ENCODE data around the gene CD84. TPM values are rescaled to one million over a fixed set of nuclear protein-coding genes. Genes with fewer than 3 reads are reported as not detected.
A peak's percentile ranks its signal among the peaks of the same experiment; 100 is the strongest.

The CD84 gene
- polyA plus RNA-seq, 3 donors = 14.5 to 33.5 (median 31.8) TPM

DNA sequence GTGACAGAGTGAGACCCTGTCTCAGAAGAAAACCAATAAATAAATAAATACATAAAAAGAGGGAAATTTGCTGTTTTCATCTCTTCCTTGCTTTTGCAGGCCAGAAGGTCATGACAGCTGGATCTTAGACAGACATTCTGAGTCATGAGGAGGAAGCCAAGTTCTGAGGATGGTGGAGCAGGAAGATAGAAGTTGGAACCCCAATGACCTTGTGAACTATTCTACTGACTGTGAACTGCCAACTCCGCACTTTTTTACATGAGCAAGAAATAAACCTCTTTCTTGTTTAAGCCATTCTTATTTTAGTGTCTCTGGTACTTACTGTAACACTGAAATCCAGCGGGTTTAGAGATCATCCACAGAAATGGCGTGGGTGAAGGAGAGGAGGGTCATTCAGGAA lies 8.5 kb downstream of the CD84 start:
- Mint-ChIP-seq H3K4me1 (peaks cover 89% of the 10 kb centered on the region), H3K27me3 (ENCODE audit: low read depth in 3 of 3) (no peaks in the 10 kb centered on the region), H3K36me3 (peaks cover 24 to 36% of the 10 kb centered on the region in 2 donors), H3K27ac (peak overlapping the region; percentile 21 to 92 (median 64)), H3K4me3 (peak overlapping the region in 1 of 2 donors; percentile 20), H3K9me3 (peaks cover 0 to 6% (median 2%) of the 10 kb centered on the region in 7 donors)
- WGBS (ENCODE audit: insufficient coverage) = 92% methylated on average over 2 of the region's 3 CpGs
- no peaks in the 10 kb centered on the region for H3K36me3 ChIP-seq (replicated peaks in 1 of 2; ENCODE audit: control insufficient read depth in 1 of 2, insufficient read depth in 2 of 2, low read length in 2 of 2)
- H2AFZ ChIP-seq (ENCODE audit: insufficient read depth, low read depth, low read length, poor library complexity, severe bottlenecking) = no peak overlapping the region
- intact Hi-C loops (cut with micrococcal nuclease) = no loop called here
- TF ChIP-seq, protein P1, sequence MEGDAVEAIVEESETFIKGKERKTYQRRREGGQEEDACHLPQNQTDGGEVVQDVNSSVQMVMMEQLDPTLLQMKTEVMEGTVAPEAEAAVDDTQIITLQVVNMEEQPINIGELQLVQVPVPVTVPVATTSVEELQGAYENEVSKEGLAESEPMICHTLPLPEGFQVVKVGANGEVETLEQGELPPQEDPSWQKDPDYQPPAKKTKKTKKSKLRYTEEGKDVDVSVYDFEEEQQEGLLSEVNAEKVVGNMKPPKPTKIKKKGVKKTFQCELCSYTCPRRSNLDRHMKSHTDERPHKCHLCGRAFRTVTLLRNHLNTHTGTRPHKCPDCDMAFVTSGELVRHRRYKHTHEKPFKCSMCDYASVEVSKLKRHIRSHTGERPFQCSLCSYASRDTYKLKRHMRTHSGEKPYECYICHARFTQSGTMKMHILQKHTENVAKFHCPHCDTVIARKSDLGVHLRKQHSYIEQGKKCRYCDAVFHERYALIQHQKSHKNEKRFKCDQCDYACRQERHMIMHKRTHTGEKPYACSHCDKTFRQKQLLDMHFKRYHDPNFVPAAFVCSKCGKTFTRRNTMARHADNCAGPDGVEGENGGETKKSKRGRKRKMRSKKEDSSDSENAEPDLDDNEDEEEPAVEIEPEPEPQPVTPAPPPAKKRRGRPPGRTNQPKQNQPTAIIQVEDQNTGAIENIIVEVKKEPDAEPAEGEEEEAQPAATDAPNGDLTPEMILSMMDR (IDR thresholded peaks at IDR 0.05) = no peak
- peak; percentile 62 to 71 (median 65) for DNase-seq
- H3K27ac ChIP-seq (ENCODE audit: low read depth in 1 of 2, low read length in 2 of 2) = peak overlapping the region; percentile 34 to 69
- peak overlapping the region in 1 of 3 experiments; percentile 38 for H3K4me3 ChIP-seq (replicated peaks in 1 of 3; ENCODE audit: low read depth in 2 of 3, low read length in 3 of 3)
- H3K79me2 ChIP-seq (ENCODE audit: insufficient read depth, low read length) = peaks cover 94% of the 10 kb centered on the region
- H3K4me1 ChIP-seq (ENCODE audit: control insufficient read depth in 1 of 2, insufficient read depth in 2 of 2, low read length in 2 of 2) = peaks cover 85 to 100% of the 10 kb centered on the region in 2 donors
- no peaks in the 10 kb centered on the region for H4K20me1 ChIP-seq (ENCODE audit: insufficient read depth, low read length)
- no peaks in the 10 kb centered on the region for H3K9me3 ChIP-seq (replicated peaks in 1 of 2; ENCODE audit: control insufficient read depth in 1 of 2, insufficient read depth in 1 of 2, low read length in 2 of 2)
- H3K4me2 ChIP-seq (replicated peaks; ENCODE audit: extremely low read depth, low read length, poor library complexity, severe bottlenecking) = peak overlapping the region; percentile 38
- no peak overlapping the region for H3K9ac ChIP-seq (ENCODE audit: insufficient read depth, low read length, poor library complexity, severe bottlenecking)
- no peaks in the 10 kb centered on the region for H3K27me3 ChIP-seq (ENCODE audit: control insufficient read depth in 2 of 2, insufficient read depth in 2 of 2, low read length in 2 of 2)

DNA sequence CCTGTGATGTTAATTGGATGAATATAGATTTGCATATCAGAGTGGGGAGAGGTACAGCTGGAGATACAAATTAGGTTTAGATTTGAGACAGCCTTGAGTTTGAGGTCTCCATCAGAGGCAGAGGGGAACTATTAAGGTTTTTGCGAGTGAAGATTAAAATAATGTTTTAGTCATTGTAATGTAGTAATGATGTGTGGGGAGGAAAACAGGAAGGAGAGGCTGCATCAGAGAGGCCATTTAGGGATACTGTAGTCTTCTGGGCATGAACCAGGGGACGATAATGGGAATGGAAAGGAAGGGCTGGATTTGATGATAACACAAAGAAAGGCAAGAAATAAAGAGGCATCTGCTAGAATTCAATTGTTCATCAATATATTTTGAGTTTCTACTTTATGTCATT lies 9.5 kb downstream of the CD84 start:
- no peak overlapping the region for H3K4me3 ChIP-seq (replicated peaks in 1 of 3; ENCODE audit: low read depth in 2 of 3, low read length in 3 of 3)
- no peaks in the 10 kb centered on the region for H3K9me3 ChIP-seq (replicated peaks in 1 of 2; ENCODE audit: control insufficient read depth in 1 of 2, insufficient read depth in 1 of 2, low read length in 2 of 2)
- H3K4me3 Mint-ChIP-seq = peak overlapping the region; percentile 2 to 66
- no peaks in the 10 kb centered on the region for H3K27me3 ChIP-seq (ENCODE audit: control insufficient read depth in 2 of 2, insufficient read depth in 2 of 2, low read length in 2 of 2)
- no peak overlapping the region for H3K9ac ChIP-seq (ENCODE audit: insufficient read depth, low read length, poor library complexity, severe bottlenecking)
- H2AFZ ChIP-seq (ENCODE audit: insufficient read depth, low read depth, low read length, poor library complexity, severe bottlenecking) = no peak overlapping the region
- peaks cover 100% of the 10 kb centered on the region for H3K79me2 ChIP-seq (ENCODE audit: insufficient read depth, low read length)
- H3K4me2 ChIP-seq (replicated peaks; ENCODE audit: extremely low read depth, low read length, poor library complexity, severe bottlenecking) = peak overlapping the region; percentile 10
- H3K27ac ChIP-seq (ENCODE audit: low read depth in 1 of 2, low read length in 2 of 2) = peak overlapping the region in 1 of 2 donors; percentile 69
- H3K4me1 Mint-ChIP-seq = peaks cover 88% of the 10 kb centered on the region
- TF ChIP-seq, protein P1 (IDR thresholded peaks at IDR 0.05) = no peak
- intact Hi-C loops (cut with micrococcal nuclease) = no loop called here
- no peaks in the 10 kb centered on the region for H3K27me3 Mint-ChIP-seq (ENCODE audit: low read depth in 3 of 3)
- WGBS (ENCODE audit: insufficient coverage) = 0% methylated on average over 2 of the region's 2 CpGs
- no peaks in the 10 kb centered on the region for H4K20me1 ChIP-seq (ENCODE audit: insufficient read depth, low read length)
- peaks cover 29 to 41% of the 10 kb centered on the region in 2 donors for H3K36me3 Mint-ChIP-seq
- peak in 2 of 3 donors; percentile 38 to 45 for DNase-seq
- H3K36me3 ChIP-seq (replicated peaks in 1 of 2; ENCODE audit: control insufficient read depth in 1 of 2, insufficient read depth in 2 of 2, low read length in 2 of 2) = peaks cover 0 to 3% of the 10 kb centered on the region in 2 donors
- peaks cover 81 to 100% of the 10 kb centered on the region in 2 donors for H3K4me1 ChIP-seq (ENCODE audit: control insufficient read depth in 1 of 2, insufficient read depth in 2 of 2, low read length in 2 of 2)
- peaks cover 0 to 6% (median 2%) of the 10 kb centered on the region in 7 donors for H3K9me3 Mint-ChIP-seq
- H3K27ac Mint-ChIP-seq = peak overlapping the region; percentile 34 to 88 (median 62)

Measured in CD14-positive monocyte (primary cell).